NCI-H1417 (cell line): ENCODE data around the gene SGMS1.
A peak's percentile ranks its signal among the peaks of the same experiment; 100 is the strongest.
"Not testable (repeated sequence)": the region's sequence is repeated elsewhere in the genome, so short reads cannot be mapped to it uniquely, and the experiment has no call there.

Source experiments
- DNase-seq, 3 experiments: peaks; one replicate each; lab custom pipeline; 2025; lab: John Stamatoyannopoulos, UW

Gene SGMS1

GRCh38 chr10:50508315-50509051 lies 115.3 kb downstream of the SGMS1 start:
- DNase-seq: no peak

- DNase-seq: no peak
Measured at GRCh38 chr10:50506861-50507573, 116.7 kb downstream of the SGMS1 start.

- DNase-seq: no peak
Measured at GRCh38 chr10:50504389-50504788, 119.4 kb downstream of the SGMS1 start.

DNA sequence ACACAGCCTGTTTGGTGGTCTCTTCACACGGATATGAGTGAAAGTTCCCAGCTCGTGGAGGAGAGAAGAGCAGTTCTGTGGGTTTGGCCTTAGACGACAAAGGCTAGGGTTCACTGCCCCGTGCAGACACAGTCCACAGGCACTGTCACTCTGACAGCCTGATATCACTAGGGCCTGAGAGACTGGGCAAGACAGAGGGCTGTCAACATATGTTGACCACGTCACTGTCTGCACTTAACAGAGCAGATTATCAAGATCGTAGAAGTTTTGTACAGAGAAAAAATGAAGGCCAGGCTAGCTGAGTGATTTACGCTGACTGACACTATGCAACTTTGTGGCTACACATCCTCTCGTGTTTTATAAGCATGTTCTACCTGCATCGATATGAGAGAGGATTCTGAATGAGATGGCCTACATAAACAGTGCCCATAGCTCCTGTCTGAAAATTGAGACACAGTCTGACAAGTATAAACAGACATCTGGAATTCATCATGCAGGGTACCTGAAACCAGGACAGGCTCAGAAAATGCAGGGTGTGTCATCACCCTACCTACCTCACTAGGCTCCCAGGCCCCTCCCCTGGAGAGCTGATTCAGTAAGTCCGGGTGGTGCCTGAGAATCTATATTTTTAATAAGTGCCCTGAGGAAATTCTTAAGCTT lies 120.0 kb downstream of the SGMS1 start:
- DNase-seq: no peak

GRCh38 chr10:50503156-50503555 lies 120.6 kb downstream of the SGMS1 start:
- not testable (repeated sequence) for DNase-seq

DNA sequence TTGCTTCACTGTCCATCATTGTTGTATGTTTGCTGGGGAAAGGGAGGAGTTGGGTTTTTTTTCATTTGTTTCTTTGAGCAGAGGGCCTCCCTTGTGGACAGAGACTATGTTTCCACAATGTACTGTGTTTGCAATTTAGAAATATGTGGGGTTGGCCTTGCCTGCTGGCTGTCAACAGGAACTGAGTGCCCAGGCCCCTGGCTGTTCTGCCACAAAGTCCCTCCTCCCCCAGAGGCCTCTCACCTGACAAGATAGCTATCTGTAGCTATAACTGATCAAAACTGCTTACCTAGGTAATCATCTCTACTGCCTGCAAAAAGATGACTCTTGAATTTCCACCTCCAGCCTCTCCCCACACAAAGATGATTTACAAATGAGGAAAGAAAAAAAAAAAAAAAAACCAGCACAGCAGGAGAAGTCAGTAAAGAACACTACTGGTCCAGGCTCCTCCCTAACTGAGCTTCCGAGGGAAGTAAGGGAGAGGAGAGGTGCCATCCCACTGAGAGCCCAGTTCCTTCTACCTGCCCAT lies 121.8 kb downstream of the SGMS1 start:
- no peak for DNase-seq

DNA sequence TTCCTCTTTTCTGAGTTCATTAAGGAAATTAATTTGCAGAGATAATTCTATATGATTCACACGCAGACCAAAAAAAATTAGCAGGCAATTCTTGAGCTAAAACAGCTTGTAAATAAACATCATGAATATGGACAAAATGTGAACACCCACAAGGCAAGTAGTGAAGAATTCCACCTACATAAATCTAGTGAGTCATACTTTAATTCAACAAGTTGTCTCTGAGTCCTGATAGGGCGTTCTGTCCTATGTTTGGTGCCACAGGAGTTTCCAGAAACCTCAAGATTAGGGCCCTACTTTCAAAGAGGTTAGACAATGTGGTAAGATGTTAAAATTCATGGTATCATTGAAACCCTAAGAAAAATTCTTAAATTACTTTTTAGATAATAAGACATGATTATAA lies 122.3 kb downstream of the SGMS1 start:
- no peak for DNase-seq

DNA sequence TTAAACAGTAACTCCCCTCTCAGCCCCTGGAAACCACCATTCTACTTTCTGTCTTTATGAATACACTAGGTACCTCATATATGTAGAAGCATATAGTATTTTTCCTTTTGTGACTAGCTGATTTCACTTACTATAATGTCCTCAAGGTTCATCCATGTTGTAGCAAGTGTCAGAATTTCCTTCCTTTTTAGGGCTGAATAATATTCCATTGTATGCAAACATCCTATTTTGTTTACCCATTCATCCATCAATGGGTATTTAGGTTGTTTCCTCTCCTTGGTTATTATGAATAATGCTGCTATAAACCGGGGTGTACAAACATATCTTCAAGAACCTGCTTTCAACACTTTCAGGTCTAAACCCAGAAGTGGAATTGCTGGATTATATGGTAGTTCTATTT lies 125.3 kb downstream of the SGMS1 start:
- no peak for DNase-seq

- no peak for DNase-seq
Measured at GRCh38 chr10:50497758-50498157, 126.0 kb downstream of the SGMS1 start.

DNA sequence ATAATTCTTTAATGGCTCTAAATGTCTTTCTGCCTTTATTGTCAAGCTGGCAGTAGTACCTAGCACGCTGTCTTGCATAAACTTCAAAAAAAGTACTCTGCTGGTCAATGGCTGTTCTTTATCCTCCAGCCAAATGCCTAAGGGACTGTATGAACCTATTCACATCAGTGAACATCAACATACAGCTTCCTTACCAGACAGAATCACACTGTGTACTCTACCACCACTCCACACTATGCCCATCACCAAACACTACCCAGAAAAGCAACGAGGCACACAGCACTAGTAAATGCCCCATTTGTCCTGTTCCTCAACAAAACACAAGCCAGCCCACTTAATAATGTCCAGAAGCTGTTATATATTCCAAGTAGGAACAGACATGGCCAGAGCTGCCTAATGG lies 127.5 kb downstream of the SGMS1 start:
- DNase-seq: no peak

GRCh38 chr10:50490241-50490640 lies 133.5 kb downstream of the SGMS1 start:
- DNase-seq: no peak

GRCh38 chr10:50484550-50484949 lies 139.2 kb downstream of the SGMS1 start:
- not testable (repeated sequence) for DNase-seq

DNA sequence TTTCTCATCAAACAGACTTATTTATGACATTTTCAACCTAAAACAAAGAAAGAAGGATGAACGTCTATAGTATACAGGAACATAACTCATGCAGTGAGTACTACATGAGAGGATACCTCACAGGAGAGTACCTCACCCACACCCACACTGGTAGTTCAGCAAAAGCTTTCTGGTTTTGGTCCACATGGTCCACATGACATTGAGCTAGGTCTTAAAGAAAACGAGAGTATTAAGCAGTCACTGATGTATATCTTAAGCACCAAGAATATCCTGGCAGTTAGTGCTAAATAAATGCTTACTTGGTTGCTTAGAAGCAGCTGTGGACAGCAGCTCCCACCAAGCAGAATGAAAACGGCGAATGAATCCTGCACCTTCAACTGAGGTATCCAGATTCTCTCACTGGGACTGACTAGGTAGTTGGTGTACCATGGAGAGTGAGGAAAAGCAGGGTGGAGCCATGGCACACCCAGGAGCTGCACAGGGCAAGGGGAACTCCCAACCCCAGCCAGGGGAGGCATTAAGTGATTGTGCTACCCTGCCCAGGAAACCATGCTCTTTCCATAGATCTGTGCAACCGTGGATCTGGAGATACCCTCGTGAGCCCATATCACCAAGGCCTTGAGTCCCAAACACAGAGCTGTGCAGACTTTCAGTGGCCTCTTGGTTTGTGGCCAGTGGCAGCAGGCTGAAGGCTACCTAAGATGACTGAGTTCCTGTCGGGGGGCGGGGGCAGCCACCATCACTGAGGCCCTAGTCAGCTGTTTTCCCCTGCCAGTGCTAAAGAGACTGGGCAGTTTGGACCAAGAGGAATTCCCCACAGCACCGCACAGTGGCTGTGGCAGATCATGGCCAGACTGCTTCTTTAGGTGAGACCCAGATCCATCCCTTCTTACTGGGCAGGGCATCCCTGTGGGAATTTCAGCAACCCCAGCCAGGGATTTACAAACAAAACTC lies 143.4 kb downstream of the SGMS1 start:
- no peak for DNase-seq

GRCh38 chr10:50477287-50478203 lies 146.2 kb downstream of the SGMS1 start:
- DNase-seq: no peak

GRCh38 chr10:50473756-50474155 lies 150.0 kb downstream of the SGMS1 start:
- DNase-seq: no peak

DNA sequence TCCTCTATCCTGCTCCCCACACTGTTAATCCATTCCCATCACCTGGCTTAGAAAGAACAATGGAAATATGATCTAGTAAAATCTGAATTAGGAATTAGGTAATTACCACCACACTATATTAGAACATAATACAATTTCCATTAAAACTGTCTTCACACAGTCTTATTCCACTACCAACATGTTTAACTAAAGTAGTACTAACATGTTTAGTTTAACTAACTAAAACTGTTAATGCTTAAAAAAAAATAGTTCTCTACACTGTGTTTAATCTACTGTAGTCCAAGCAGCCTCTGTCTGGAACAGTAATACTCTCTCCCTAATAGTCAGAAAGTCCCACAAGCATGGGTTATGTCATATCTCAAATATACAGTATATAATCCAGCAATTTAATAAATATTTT lies 150.8 kb downstream of the SGMS1 start:
- no peak for DNase-seq

DNA sequence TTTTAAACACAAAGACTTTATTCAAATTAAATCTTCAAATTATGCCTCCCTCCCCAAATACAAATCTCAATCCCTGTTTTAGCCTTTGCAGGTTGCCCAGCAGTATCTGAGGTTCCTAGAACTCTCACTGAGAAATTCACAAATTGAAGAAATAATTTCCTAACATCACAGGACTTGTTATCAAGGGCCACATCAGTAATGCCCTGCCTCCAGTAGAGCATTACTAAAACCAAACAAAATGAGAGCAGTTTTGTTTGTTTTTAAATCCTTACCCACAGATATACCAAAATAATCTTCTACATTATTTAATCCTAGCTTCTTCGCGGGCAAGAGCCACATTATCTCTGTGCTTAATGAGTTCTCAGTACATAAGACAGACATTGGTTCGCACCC lies 152.2 kb downstream of the SGMS1 start:
- DNase-seq: no peak

DNA sequence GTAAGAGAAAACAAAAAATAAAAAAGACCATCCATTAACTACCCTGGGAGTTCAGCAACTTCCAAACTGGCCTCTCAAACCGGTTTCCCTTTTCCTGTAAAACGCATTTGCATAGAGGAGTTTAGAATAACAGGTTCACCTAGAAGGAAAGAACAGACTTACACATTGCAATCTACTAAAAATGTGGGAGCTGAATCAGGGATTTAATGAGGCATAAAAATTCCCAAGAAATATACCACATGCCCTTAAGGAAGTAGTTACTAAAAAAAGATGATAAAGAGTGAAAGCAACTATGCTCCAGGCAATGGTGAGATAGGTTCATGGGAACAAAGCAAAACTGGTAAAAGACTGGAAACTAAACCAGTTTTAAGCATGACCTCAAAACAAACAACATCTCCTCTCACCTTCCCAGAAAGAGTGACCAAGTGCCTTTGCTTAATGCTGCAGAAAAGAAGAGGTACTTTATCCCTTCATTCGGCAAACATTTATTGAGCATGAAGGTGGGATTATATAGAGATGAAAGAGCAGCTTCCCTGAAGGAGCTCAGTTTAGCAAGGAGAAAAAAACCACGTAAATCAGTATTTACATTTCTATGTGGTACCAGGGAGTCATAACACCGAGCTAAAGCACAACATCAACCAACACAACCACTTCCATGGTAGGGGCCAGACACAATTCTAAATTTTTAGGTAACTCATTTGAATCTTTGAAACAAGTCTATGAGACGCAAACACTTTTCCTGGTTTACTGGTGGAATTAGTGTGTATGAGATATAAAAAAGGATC lies 152.8 kb downstream of the SGMS1 start:
- DNase-seq: peak in 1 of 3 experiments; percentile 26

DNA sequence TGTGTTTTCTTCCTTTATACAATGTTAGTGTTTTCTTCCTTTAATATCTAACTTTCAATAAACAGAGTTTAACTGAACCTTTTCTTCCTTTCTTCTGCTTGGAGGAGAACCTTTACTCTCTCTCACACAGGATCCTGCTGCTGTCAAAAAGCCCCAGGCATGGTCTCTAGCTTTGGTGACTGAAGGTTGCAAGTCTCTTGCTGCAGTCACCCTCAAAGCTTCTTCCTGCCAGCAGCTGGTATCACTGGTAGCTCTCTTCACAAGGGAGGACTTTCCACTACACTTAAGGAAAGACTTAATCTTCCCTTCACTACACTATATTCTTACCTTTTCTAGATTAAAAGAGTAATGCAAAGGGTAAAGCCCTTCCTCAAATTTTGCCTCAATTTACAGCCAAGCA lies 153.4 kb downstream of the SGMS1 start:
- DNase-seq: no peak

GRCh38 chr10:50469778-50470193 lies 154.0 kb downstream of the SGMS1 start:
- no peak for DNase-seq
